ENCODE data around the gene SGMS1.

DNA sequence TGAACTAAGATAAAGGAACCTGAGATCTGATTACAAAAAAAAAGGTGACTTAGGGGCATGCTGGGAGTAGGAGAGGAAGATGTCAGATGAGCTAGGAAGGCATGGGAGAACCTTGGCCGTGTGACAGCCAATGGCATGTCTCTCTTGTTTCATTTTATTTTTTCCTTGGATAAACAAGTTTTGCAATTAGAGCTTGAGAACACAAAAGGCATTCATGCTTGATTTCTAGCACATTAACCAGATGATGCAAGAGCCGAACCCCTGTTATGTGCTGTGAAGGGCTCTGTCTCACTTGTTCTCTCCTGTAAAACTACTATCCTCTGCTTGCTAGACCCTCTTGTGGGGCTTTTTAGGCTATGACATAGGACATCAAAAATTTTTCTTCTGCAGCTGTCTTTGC, 238.1 kb downstream of the SGMS1 start:
- TF ChIP-seq, protein P1, sequence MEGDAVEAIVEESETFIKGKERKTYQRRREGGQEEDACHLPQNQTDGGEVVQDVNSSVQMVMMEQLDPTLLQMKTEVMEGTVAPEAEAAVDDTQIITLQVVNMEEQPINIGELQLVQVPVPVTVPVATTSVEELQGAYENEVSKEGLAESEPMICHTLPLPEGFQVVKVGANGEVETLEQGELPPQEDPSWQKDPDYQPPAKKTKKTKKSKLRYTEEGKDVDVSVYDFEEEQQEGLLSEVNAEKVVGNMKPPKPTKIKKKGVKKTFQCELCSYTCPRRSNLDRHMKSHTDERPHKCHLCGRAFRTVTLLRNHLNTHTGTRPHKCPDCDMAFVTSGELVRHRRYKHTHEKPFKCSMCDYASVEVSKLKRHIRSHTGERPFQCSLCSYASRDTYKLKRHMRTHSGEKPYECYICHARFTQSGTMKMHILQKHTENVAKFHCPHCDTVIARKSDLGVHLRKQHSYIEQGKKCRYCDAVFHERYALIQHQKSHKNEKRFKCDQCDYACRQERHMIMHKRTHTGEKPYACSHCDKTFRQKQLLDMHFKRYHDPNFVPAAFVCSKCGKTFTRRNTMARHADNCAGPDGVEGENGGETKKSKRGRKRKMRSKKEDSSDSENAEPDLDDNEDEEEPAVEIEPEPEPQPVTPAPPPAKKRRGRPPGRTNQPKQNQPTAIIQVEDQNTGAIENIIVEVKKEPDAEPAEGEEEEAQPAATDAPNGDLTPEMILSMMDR (IDR thresholded peaks at IDR 0.05) = no peak
- no peak for TF ChIP-seq EP300 (IDR thresholded peaks at IDR 0.05; ENCODE audit: low read depth)
- no peak for TF ChIP-seq POLR2A (IDR thresholded peaks at IDR 0.05)
- TF ChIP-seq POLR2AphosphoS5 (IDR thresholded peaks at IDR 0.05) = no peak

All from transverse colon (tissue), 4 donors.